AG09319 (cell line): ENCODE results near the gene GDF7.

Experiments
- DNase-seq: peaks from one replicate; pipeline ENCODE4 v3.0.0-alpha.2; 2010; ENCODE audit warnings: low read depth; ENCODE audit errors: extremely low read depth
- CTCF ChIP-seq: IDR thresholded peaks from 2 replicates; pipeline ENCODE4 v1.5.1; 2011; ENCODE audit warnings: low read depth, mild to moderate bottlenecking, inconsistent platforms, low read length, moderate library complexity

Gene GDF7

DNA sequence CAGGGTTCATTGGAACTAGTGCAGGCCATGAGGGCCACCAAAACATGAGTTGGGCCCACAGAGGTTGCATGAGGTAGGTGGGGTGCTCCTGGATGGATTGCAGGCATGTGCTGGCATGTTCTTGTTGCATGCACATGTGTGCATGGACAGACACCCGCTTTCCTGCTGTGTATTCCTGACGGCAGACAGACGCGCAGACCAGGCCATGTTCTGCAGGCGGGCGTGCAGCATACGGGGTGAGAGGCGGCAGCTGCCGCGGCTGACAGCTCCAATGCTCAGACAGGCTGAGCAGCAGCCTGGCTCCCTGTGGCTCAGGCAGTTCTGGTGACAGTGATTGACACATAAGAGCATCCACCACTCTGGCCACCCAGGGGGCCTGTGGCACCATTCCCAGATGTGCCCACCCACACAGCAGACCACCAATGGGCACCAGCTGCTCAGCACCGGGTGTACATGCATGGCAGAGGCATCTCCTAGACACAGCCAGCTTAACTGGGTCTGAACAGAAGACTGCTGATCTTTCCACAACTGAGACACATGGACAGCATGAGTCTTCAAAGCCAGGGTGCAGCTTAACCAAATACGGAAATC, 37.3 kb upstream of the GDF7 start:
- DNase-seq, result no peak
- no peak for TF ChIP-seq CTCF

GRCh38 chr2:20630967-20631366, 36.0 kb upstream of the GDF7 start:
- no peak for DNase-seq
- no peak for TF ChIP-seq CTCF

DNA sequence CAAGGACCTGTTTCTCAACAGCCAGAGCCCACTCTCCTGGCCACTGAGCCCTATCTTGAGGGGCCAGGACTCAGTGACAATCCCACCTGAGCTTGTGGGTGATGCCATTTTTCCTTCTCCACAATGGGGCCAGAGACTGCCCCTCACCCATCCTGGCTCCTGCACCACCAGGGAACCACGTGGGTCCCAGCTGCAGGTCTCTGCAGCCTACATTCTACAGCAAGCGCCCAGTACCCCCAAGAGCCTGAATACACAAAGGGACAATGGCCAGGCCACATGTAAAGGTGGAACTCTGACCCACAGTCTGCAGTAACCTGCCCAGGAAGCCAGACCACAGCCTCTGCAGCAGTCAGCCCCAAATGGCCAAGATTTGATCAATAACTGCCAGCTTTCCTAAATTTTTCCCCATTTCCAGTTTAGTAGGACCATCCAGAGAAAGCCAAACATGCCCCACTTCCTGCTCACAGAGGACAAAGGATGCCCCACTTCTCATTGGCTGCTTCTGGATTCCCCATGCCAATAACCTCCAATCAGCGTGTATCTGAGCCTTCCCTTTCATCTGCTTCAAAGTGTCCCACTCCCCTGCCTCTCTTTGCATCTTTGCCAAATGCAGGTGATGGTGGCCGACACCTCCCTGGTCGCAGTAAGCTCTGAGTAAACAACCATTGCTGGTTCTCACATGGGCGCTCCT, 35.2 kb upstream of the GDF7 start:
- TF ChIP-seq CTCF, result no peak
- DNase-seq, result no peak

GRCh38 chr2:20632446-20632990, 34.4 kb upstream of the GDF7 start:
- no peak for DNase-seq
- TF ChIP-seq CTCF, result no peak

GRCh38 chr2:20633001-20633400, 33.9 kb upstream of the GDF7 start:
- TF ChIP-seq CTCF, result no peak
- DNase-seq, result no peak

GRCh38 chr2:20633794-20634506, 33.0 kb upstream of the GDF7 start:
- DNase-seq, result no peak

More at GRCh38 chr2:20633794-20634506, 33.0 kb upstream of the GDF7 start:
- no peak for TF ChIP-seq CTCF
